HG03066 (cell line): ENCODE measurements around the gene GOLGA8H.
"Not testable (repeated sequence)": the region's sequence is repeated elsewhere in the genome, so short reads cannot be mapped to it uniquely, and the experiment has no call there.

Experiments used
- ATAC-seq: cut with Tn5 transposase; IDR thresholded peaks from one replicate; pipeline ENCODE4 v1.9.1; 2021; ENCODE audit warnings: low read depth; ENCODE audit not compliant: unreplicated experiment

GOLGA8H gene, protein sequence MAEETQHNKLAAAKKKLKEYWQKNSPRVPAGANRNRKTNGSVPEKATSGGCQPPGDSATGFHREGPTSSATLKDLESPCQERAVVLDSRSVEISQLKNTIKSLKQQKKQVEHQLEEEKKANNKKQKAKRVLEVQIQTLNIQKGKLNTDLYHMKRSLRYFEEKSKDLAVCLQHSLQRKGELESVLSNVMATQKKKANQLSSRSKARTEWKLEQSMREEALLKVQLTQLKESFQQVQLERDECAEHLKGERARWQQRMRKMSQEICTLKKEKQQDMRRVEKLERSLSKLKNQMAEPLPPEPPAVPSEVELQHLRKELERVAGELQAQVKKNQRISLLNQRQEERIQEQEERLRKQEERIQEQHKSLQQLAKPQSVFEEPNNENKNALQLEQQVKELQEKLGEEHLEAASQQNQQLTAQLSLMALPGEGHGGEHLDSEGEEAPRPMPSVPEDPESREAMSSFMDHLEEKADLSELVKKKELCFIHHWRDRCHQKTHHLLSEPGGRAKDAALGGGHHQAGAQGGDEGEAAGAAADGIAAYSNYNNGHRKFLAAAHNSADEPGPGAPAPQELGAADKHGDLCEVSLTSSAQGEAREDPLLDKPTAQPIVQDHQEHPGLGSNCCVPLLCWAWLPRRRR

DNA sequence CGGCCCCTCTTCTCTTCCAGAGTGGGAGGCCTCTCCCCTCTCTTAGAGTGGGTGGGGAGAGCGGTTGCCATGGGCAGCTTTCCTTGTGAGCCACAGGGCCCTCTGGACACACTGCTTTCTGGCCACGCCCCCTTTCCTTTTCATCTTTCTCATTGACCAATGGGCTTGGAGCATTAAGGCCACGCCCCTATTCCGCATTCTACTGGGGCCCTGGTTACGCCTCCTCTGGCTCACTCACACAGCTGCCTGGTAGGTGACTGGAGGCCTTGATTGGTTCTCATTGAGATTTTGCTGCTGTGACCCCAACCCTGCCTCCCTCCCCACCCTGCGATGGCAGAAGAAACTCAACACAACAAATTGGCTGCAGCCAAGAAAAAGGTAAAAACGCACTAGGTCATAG is at the start of gene GOLGA8H:
GOLGA8H (plus strand) TSS at position 233 of the 400 bp plus-strand sequence; CDS start at position 331, 98 bp downstream.
- not testable (repeated sequence) for ATAC-seq

DNA sequence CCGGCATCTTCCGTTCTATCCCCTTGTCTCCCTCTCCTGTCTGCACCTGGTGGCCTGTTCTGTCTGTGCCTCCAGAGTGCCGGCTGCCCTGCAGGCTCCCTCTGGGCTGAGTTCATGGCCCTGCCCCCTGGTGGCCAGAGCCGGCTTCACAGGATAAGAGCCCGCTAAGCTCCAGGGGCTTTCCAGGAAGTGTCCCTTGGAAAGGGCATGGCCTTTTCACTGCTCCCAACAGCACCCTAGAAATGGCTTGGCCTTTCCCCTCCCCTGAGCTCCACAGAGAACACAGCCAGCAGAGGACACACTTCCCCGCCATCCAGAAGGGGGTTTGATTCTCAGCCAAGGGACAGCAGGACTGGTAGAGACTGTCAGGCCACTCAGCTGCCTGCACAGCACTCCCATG is 36.9 kb upstream of the GOLGA8H start:
- not testable (repeated sequence) for ATAC-seq

DNA sequence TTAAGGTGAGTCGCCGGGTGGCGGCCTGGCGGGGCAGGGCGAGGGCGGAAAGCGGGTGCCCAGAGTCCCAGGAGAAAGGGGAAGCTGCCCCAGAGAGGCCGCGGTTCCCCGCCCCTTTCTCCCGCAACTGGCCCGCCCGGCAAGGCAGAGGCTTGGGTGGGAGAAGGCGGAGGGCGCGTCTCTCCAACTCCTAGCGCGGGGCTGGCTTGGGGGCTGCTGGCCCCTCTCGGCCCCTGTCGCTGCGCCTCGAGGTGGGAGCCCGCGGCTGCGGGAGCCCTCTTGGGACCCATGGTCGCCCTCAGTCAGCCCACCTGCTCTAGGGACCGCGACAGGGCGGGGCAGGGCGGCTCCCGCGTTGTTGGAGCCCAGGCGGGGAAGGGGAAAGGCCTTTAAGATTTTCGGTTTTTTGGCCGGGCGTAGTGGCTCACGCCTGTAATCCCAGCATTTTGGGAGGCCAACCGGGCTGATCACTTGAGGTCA is 30.8 kb upstream of the GOLGA8H start:
- ATAC-seq, result not testable (repeated sequence)

DNA sequence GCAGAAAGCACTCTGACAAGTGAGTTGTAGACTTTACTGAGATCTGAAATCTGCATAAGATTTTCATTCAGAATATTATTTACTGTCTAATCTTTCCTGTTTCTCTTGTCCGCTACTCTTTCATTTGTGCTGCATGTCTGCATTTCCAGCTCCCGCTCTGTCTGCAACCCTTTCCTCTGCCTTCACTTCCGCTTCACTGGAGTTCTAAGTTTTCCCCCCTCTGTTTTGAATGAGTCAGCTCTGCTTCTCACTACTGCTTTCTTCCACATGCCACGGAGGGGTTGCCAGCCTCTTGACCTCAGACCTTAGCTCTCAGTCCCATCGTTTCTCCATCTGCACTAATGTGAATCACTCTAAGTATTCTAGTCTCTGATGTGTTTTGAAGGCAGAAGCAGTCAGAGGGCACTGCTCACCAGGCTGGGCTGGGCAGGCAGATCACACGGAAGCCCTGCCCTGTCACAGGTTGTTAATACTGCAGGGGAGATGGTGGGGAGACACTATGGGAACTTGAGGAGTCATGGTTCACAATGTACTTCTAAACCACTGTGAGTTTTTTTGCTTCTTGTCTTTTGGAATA is 24.3 kb upstream of the GOLGA8H start:
- not testable (repeated sequence) for ATAC-seq

- not testable (repeated sequence) for ATAC-seq
These were observed 23.1 kb upstream of the GOLGA8H start for GRCh38 chr15:30580716-30581115.

GRCh38 chr15:30598953-30599352 is 4.9 kb upstream of the GOLGA8H start:
- ATAC-seq, result not testable (repeated sequence)

GRCh38 chr15:30612271-30612670 is 8.4 kb downstream of the GOLGA8H start:
- not testable (repeated sequence) for ATAC-seq

- not testable (repeated sequence) for ATAC-seq
These were observed 17.5 kb downstream of the GOLGA8H start for GRCh38 chr15:30621342-30621741.

- ATAC-seq, result peak; percentile 93
These were observed 21.8 kb downstream of the GOLGA8H start, which contains the start of gene ARHGAP11B for GRCh38 chr15:30625436-30626193. Gene ARHGAP11B, plus strand, starts transcription at chr15:30626128.

GRCh38 chr15:30626194-30626565 is 22.4 kb downstream of the GOLGA8H start:
- ATAC-seq, result peak; percentile 5

- not testable (repeated sequence) for ATAC-seq
These were observed 22.8 kb downstream of the GOLGA8H start for GRCh38 chr15:30626632-30627031.

GRCh38 chr15:30650012-30650929 is 46.4 kb downstream of the GOLGA8H start:
- ATAC-seq, result peak; percentile 72

DNA sequence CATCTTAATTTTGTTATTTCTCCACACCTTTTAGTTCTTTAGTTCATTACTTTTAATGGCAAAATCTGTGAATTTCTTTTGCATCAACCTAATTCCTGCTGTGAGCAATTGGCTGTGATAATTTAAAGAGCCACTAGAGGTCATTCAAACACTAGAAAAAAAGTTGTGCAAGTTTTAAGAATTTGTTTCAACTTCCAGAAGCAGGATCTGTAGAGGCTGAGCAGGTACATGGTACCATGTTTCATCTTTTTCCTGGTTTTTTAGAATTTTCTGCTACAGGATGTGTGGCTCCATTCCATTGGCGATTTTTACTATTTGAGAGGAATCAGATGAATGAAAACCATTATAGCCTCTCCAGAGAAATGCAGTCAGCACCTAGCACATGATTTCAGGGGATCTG is 57.3 kb downstream of the GOLGA8H start:
- ATAC-seq, result not testable (repeated sequence)
